HG03175 (cell line): ENCODE data around the gene PDE8B.
"Not testable (repeated sequence)": the region's sequence is repeated elsewhere in the genome, so short reads cannot be mapped to it uniquely, and the experiment has no call there.

Experiments
- ATAC-seq: cut with Tn5 transposase; IDR thresholded peaks from one replicate; pipeline ENCODE4 v1.9.1; 2021; ENCODE audit warnings: mild to moderate bottlenecking, moderate library complexity; ENCODE audit not compliant: unreplicated experiment

The PDE8B gene

GRCh38 chr5:77427998-77428397, 217.5 kb downstream of the PDE8B start:
- ATAC-seq = no peak

- no peak for ATAC-seq
Measured at GRCh38 chr5:77428526-77428925, 218.0 kb downstream of the PDE8B start.

GRCh38 chr5:77430726-77431125, 220.2 kb downstream of the PDE8B start:
- no peak for ATAC-seq

- no peak for ATAC-seq
Measured at GRCh38 chr5:77431286-77431685, 220.8 kb downstream of the PDE8B start.

- no peak for ATAC-seq
Measured at GRCh38 chr5:77431719-77432118, 221.2 kb downstream of the PDE8B start.

- no peak for ATAC-seq
Measured at GRCh38 chr5:77437194-77437593, 226.7 kb downstream of the PDE8B start.

GRCh38 chr5:77438071-77438470, 227.6 kb downstream of the PDE8B start:
- no peak for ATAC-seq

GRCh38 chr5:77443670-77444069, 233.2 kb downstream of the PDE8B start:
- no peak for ATAC-seq

- ATAC-seq = no peak
Measured at GRCh38 chr5:77444356-77444755, 233.9 kb downstream of the PDE8B start.

- no peak for ATAC-seq
Measured at GRCh38 chr5:77448831-77449230, 238.4 kb downstream of the PDE8B start.

- no peak for ATAC-seq
Measured at GRCh38 chr5:77449277-77449676, 238.8 kb downstream of the PDE8B start.

GRCh38 chr5:77449981-77450380, 239.5 kb downstream of the PDE8B start:
- no peak for ATAC-seq

- no peak for ATAC-seq
Measured at GRCh38 chr5:77452351-77452750, 241.9 kb downstream of the PDE8B start.

- ATAC-seq = no peak
Measured at GRCh38 chr5:77454123-77454522, 243.6 kb downstream of the PDE8B start.

GRCh38 chr5:77461287-77461686, 250.8 kb downstream of the PDE8B start:
- ATAC-seq = no peak

GRCh38 chr5:77463905-77464304, 253.4 kb downstream of the PDE8B start:
- no peak for ATAC-seq

GRCh38 chr5:77468875-77469274, 258.4 kb downstream of the PDE8B start:
- ATAC-seq = not testable (repeated sequence)

- ATAC-seq = not testable (repeated sequence)
Measured at GRCh38 chr5:77475041-77475440, 264.6 kb downstream of the PDE8B start.
